Endothelial cell of umbilical vein (primary cell): ENCODE measurements around the gene CCNYL1. TPM values are rescaled to one million over a fixed set of nuclear protein-coding genes. Genes with fewer than 3 reads are reported as not detected.

ENCODE experiments used
- BruUV-seq: library from RNA; stranded (reverse); fragments of 400-500 nt; replicated peaks from 2 replicates; lab custom pipeline; 2021; lab: Mats Ljungman, UMichigan
- CTCF ChIA-PET: fragments of 300-600, 350-600 bp; sonication (Branson Sonifier 250); formaldehyde crosslinking; loops from one replicate; lab custom pipeline; 2021; ENCODE audit warnings: antibody characterized with exemption, inconsistent platforms; lab: Charles Lee
- POLR2A ChIA-PET: fragments of 300-600, 350-600 bp; sonication (Branson Sonifier 250); formaldehyde crosslinking; loops from one replicate; lab custom pipeline; 2021; ENCODE audit warnings: antibody characterized with exemption, inconsistent platforms; lab: Charles Lee
- DNase-seq: peaks from one replicate; pipeline ENCODE4 v3.0.0-alpha.2; 2011; ENCODE audit warnings: low read depth, low spot score
- FAIRE-seq: peaks from 2 replicates; lab custom pipeline; 2011; peaks lifted over from hg19 to GRCh38; lab: Jason Lieb, UNC
- H2AFZ ChIP-seq: 2 replicates; pipeline ENCODE4 v1.6.0; 2012; ENCODE audit warnings: low read depth, low read length, control low read depth, inconsistent platforms
- H3K27ac ChIP-seq: 2 replicates; pipeline ENCODE4 v1.5.1; 2011; ENCODE audit warnings: low read depth, mild to moderate bottlenecking, control low read depth, low read length, moderate library complexity; ENCODE audit not compliant: insufficient read depth
- H3K27me3 ChIP-seq, 2 experiments: 2 replicates each; pipeline versions ENCODE4 v1.6.0 to v1.6.1; 2011; ENCODE audit warnings: low read length in 2 of 2, mixed read lengths in 1 of 2; ENCODE audit not compliant: control insufficient read depth in 2 of 2, insufficient read depth in 2 of 2
- H3K36me3 ChIP-seq, 2 experiments: 2 replicates in 1 of 2; 3 replicates in 1 of 2; pipeline ENCODE4 v1.5.1; 2011; ENCODE audit warnings: low read length in 2 of 2, mild to moderate bottlenecking in 1 of 2, moderate library complexity in 1 of 2; ENCODE audit not compliant: control insufficient read depth in 2 of 2, insufficient read depth in 2 of 2; ENCODE audit errors: extremely low read depth in 1 of 2
- H3K4me1 ChIP-seq: 3 replicates; pipeline ENCODE4 v1.5.1; 2011; ENCODE audit warnings: mild to moderate bottlenecking, low read length; ENCODE audit not compliant: control insufficient read depth, insufficient read depth; ENCODE audit errors: extremely low read depth
- H3K4me2 ChIP-seq: 2 replicates; pipeline ENCODE4 v1.6.1; 2011; ENCODE audit warnings: low read length, control low read depth, mixed read lengths; ENCODE audit not compliant: insufficient read depth
- H3K4me3 ChIP-seq, 3 experiments: fragments of 200-600 bp in 1 of 3; sonication (generic), shearing (Covaris generic) in 1 of 3; replicated peaks in 1 of 3; 2 replicates each; pipeline ENCODE4 v1.5.1; 2011 to 2016; ENCODE audit warnings: control low read depth in 3 of 3, low read length in 3 of 3, mild to moderate bottlenecking in 2 of 3, inconsistent platforms in 1 of 3, low read depth in 1 of 3, moderate library complexity in 1 of 3; ENCODE audit not compliant: insufficient read depth in 1 of 3
- H3K79me2 ChIP-seq: 2 replicates; pipeline ENCODE4 v1.6.0; 2012; ENCODE audit warnings: low read length, inconsistent platforms; ENCODE audit not compliant: control insufficient read depth, insufficient read depth
- H3K9ac ChIP-seq: replicated peaks from 2 replicates; pipeline ENCODE3; 2011; ENCODE audit warnings: low read length, control low read depth; ENCODE audit not compliant: insufficient read depth; ENCODE audit errors: extremely low read depth
- H3K9me1 ChIP-seq: replicated peaks from 3 replicates; pipeline ENCODE4 v1.6.0; 2011; ENCODE audit warnings: mild to moderate bottlenecking, low read length; ENCODE audit not compliant: control insufficient read depth, insufficient read depth; ENCODE audit errors: extremely low read depth
- H3K9me3 ChIP-seq: replicated peaks from 2 replicates; pipeline ENCODE4 v1.5.1; 2012; ENCODE audit warnings: low read length, inconsistent platforms; ENCODE audit not compliant: control insufficient read depth, insufficient read depth
- H4K20me1 ChIP-seq: replicated peaks from 2 replicates; pipeline ENCODE3; 2011; ENCODE audit warnings: mild to moderate bottlenecking, low read length; ENCODE audit not compliant: control insufficient read depth, insufficient read depth; ENCODE audit errors: extremely low read depth
- CTCF ChIP-seq, 2 donors: IDR thresholded peaks; 1 replicate in 1 of 2; 2 replicates in 1 of 2; pipeline ENCODE4 v1.5.1; 2011; ENCODE audit warnings: low read length in 2 of 2, mild to moderate bottlenecking in 2 of 2, moderate library complexity in 2 of 2, control low read depth in 1 of 2, inconsistent platforms in 1 of 2, low read depth in 1 of 2; ENCODE audit not compliant: insufficient read depth in 1 of 2; ENCODE audit errors: extremely low read depth in 1 of 2
- EZH2 ChIP-seq: IDR thresholded peaks from 2 replicates; pipeline ENCODE4 v1.6.1; 2012; ENCODE audit warnings: borderline replicate concordance, low read depth, mild to moderate bottlenecking, moderate library complexity, low read length, inconsistent platforms; ENCODE audit not compliant: severe bottlenecking
- FOS ChIP-seq: IDR thresholded peaks from 2 replicates; pipeline ENCODE4 v1.6.1; 2011; ENCODE audit warnings: mild to moderate bottlenecking, low read length, moderate library complexity, borderline replicate concordance; ENCODE audit not compliant: insufficient read depth
- GATA2 ChIP-seq: IDR thresholded peaks from 2 replicates; pipeline ENCODE4 v1.7.0; 2011; ENCODE audit warnings: low read depth, mild to moderate bottlenecking, moderate library complexity, mixed read lengths, low read length; ENCODE audit not compliant: insufficient read length, insufficient read depth
- JUN ChIP-seq: IDR thresholded peaks from 2 replicates; pipeline ENCODE4 v1.6.1; 2011; ENCODE audit warnings: borderline replicate concordance, low read depth; ENCODE audit not compliant: insufficient read length, insufficient read depth
- MAX ChIP-seq: IDR thresholded peaks from 2 replicates; pipeline ENCODE4 v1.6.1; 2011; ENCODE audit not compliant: insufficient read depth, insufficient read length
- MYC ChIP-seq: IDR thresholded peaks from one replicate; pipeline ENCODE4 v1.6.1; 2011; ENCODE audit warnings: mild to moderate bottlenecking, low read depth, low read length
- POLR2A ChIP-seq: IDR thresholded peaks from 2 replicates; pipeline ENCODE4 v1.6.1; 2012; ENCODE audit warnings: low read depth, mild to moderate bottlenecking, control low read depth, low read length
- POLR2AphosphoS5 ChIP-seq: IDR thresholded peaks from 2 replicates; pipeline ENCODE4 v1.6.1; 2012; ENCODE audit warnings: low read depth, mild to moderate bottlenecking, control low read depth, low read length, moderate library complexity; ENCODE audit not compliant: insufficient read depth
- dilution Hi-C: fragments of 300-500 bp; cut with MboI; formaldehyde crosslinking; loops from one replicate; pipeline ENCODE4 v1.15.0; 2019; ENCODE audit warnings: low sequenced_read_pairs; ENCODE audit not compliant: extremely low pct_ligation_motif_present
- intact Hi-C: fragments of 100-400 bp; cut with micrococcal nuclease; formaldehyde crosslinking; loops from one replicate; pipeline ENCODE4 v1.10.0; 2022
- polyA plus RNA-seq, 4 experiments: library from polyadenylated mRNA; depleted of rRNA in 3 of 4; stranded (reverse) in 3 of 4; unstranded in 1 of 4; fragments of >200 nt; gene quantifications; 2 replicates each; pipeline versions ENCODE4 v1.2.1 to v1.2.3, GENCODE V29; 2011 to 2012; ENCODE audit warnings: missing spikeins in 1 of 4
- total RNA-seq: library from RNA; stranded (reverse); gene quantifications from 2 replicates; pipeline ENCODE4 v1.2.3, GENCODE V29; 2021

CCNYL1 gene
- total and polyA plus RNA-seq, 2 donors (not counting 3 experiments of a cell fraction or from before 2014, with no cell fraction given): 15.2 to 49.3 TPM

- Histone ChIP-seq H3K4me1 (no peaks in the 10 kb centered on the region), H3K27me3 (peaks cover 0 to 4% of the 10 kb centered on the region in 2 experiments), H3K4me3 (no peak overlapping the region), H3K4me2 (no peak overlapping the region), H3K9ac (no peak overlapping the region), H3K79me2 (no peaks in the 10 kb centered on the region), H3K9me3 (no peaks in the 10 kb centered on the region), H3K9me1 (no peaks in the 10 kb centered on the region), H3K36me3 (no peaks in the 10 kb centered on the region), H3K27ac (no peak overlapping the region), H2AFZ (no peak overlapping the region), H4K20me1 (no peaks in the 10 kb centered on the region)
- dilution Hi-C loops: no loop called here
- intact Hi-C loops: no loop called here
- no peak for FAIRE-seq
- no TSS peak for BruUV-seq
- ChIA-PET CTCF (interaction anchor here (1.2 to 1.4 kb wide), 3 partner anchors 10 to 65 kb away, joined by 3 read pairs; no protein-coding TSS in a partner anchor), POLR2A (no interaction called here)
- no peak for DNase-seq
- TF ChIP-seq POLR2A: no peak
- no peak for TF ChIP-seq GATA2
- no peak for TF ChIP-seq POLR2AphosphoS5
- TF ChIP-seq JUN: no peak
- TF ChIP-seq CTCF (IDR thresholded peaks at IDR 0.05; ENCODE audit: extremely low read depth in 1 of 2, insufficient read depth in 1 of 2, low read depth in 1 of 2, low read length in 2 of 2): no peak
- no peak for TF ChIP-seq EZH2
- TF ChIP-seq MYC: no peak
- no peak for TF ChIP-seq FOS
- no peak for TF ChIP-seq MAX
Observed at GRCh38 chr2:207782238-207783030, 71.0 kb downstream of the CCNYL1 start.
